Stimulated activated CD8-positive, alpha-beta memory T cell treated with anti-CD3 and anti-CD28 coated beads, Interleukin-15, amount 100 ng/mL, for 1 hour (primary cell): ENCODE results near the gene PLPP7.

ENCODE experiments used
- DNase-seq: peaks from one replicate; pipeline ENCODE4 v3.0.0-alpha.2; 2020; ENCODE audit warnings: low read depth

Gene PLPP7

GRCh38 chr9:131303381-131304321 is 14.1 kb downstream of the PLPP7 start:
- DNase-seq = no peak

- no peak for DNase-seq
These were observed 15.3 kb downstream of the PLPP7 start for GRCh38 chr9:131304676-131305355.

GRCh38 chr9:131306397-131307004 is 17.0 kb downstream of the PLPP7 start:
- DNase-seq = no peak

GRCh38 chr9:131307974-131308373 is 18.5 kb downstream of the PLPP7 start:
- no peak for DNase-seq

- DNase-seq = no peak
These were observed 18.9 kb downstream of the PLPP7 start for GRCh38 chr9:131308452-131308851.

- DNase-seq = no peak
These were observed 19.5 kb downstream of the PLPP7 start for GRCh38 chr9:131308906-131309529.

GRCh38 chr9:131309530-131310276 is 20.2 kb downstream of the PLPP7 start:
- no peak for DNase-seq

- DNase-seq = peak; percentile 2
These were observed 21.5 kb downstream of the PLPP7 start for GRCh38 chr9:131310833-131311554.

- DNase-seq = no peak
These were observed 22.7 kb downstream of the PLPP7 start for GRCh38 chr9:131312246-131312645.

GRCh38 chr9:131312822-131313770 is 23.6 kb downstream of the PLPP7 start:
- no peak for DNase-seq

- DNase-seq = no peak
These were observed 28.9 kb downstream of the PLPP7 start for GRCh38 chr9:131318231-131319085.

GRCh38 chr9:131319486-131319885 is 30.0 kb downstream of the PLPP7 start:
- no peak for DNase-seq

GRCh38 chr9:131320031-131320685 is 30.6 kb downstream of the PLPP7 start:
- DNase-seq = no peak

- no peak for DNase-seq
These were observed 34.1 kb downstream of the PLPP7 start for GRCh38 chr9:131323629-131324028.

- DNase-seq = no peak
These were observed 35.5 kb downstream of the PLPP7 start for GRCh38 chr9:131324736-131325679.

GRCh38 chr9:131329241-131329641 is 39.7 kb downstream of the PLPP7 start:
- no peak for DNase-seq
